SK-MEL-5 (cell line): Measurements from ENCODE around the gene FZD7. TPM values are rescaled to one million over a fixed set of nuclear protein-coding genes. Genes with fewer than 3 reads are reported as not detected.

Experiments used
- DNase-seq: peaks from one replicate; pipeline ENCODE4 v3.0.0-alpha.2; 2016; ENCODE audit warnings: low read depth, low spot score
- in situ Hi-C: cut with HindIII; loops from 2 replicates; pipeline ENCODE4 v1.10.0; 2016; ENCODE audit warnings: low sequenced_read_pairs, high pct_unique_total_duplicates, low pct_unique_long_range_greater_than_20kb
- total RNA-seq: library from RNA; depleted of rRNA; stranded (reverse); fragments of >200 nt; shearing (Covaris generic); gene quantifications from 2 replicates; pipeline ENCODE4 v1.2.3, GENCODE V29; 2014; rRNA removed

FZD7 gene
- total RNA-seq, 1 experiment from 2014 or later, result 12.7 TPM

DNA sequence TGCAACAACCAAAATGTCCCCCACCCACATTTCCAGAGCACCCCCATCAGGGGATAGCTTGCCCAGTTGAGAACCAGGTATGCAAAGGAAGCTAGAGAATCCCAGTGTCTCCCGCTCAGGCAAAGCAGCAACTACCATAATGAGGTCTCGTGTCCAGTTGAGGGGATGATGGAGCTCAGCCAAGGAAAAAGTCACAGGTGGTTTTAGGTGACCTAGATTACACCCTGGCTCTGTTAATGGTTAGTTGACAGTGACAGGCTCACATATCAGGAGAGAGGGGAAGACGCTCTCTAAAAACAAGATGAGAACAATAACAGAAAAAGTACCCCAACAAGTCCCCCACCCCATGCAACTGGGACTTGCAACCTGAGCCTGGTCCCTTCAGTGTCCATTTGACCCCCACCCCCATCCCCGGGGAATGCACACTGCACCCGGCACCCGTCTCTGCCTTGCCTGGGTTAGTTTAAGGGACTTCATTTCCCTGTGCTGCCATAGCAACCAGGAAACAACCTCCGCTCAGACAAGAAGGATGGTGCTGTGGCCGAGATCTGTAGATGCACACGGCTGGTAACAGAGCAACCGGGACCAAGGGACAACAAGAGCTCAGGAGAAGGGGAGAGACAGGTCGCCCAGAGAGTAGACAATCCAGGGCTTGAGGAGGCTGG, 39.2 kb downstream of the FZD7 start, which contains the start of gene KIAA2012:
KIAA2012 (plus strand) TSS at position 519 of the 665 bp plus-strand sequence. CDS start 373 bp downstream, outside the sequence.
- DNase-seq, result peak; percentile 44
- in situ Hi-C loops, result no loop called here

DNA sequence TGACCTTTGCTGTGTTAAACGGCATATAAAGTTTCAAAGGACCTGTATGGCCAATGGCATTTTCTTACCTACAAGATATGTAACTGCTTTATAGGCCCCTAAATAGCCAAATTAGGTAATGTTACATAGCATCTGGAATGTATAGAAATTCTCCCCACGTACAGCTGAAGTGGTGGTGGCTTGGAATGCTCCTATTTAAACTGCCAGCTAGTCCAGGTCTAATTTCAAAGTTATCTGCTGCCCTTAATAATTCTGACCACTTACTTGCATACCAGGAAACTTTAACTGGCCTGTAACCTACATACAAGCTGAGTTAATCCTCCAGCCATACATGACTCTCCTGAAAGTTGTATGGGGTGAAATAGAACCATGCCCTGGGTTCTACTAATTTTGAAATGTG, 40.7 kb downstream of the FZD7 start:
- in situ Hi-C loops, result no loop called here
- no peak for DNase-seq

DNA sequence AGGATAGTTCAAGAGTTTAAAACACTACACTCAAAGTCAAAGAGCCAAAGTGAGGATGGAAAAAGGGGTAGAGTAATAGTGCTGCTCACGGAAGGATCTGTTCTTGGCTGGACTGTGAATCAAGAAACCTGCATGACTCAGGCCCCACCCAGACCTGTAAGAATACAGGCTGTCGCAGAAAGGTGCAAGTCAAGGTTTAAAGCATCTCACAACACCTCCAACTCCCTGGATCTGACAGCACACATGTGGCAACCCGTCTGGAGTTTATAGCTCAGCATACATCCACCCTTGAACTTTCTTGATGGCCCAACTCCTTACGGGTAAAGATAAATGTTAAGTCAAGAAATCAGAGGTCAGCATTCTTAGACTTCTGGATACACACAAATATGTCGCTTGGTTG, 45.7 kb downstream of the FZD7 start:
- in situ Hi-C loops, result no loop called here

DNA sequence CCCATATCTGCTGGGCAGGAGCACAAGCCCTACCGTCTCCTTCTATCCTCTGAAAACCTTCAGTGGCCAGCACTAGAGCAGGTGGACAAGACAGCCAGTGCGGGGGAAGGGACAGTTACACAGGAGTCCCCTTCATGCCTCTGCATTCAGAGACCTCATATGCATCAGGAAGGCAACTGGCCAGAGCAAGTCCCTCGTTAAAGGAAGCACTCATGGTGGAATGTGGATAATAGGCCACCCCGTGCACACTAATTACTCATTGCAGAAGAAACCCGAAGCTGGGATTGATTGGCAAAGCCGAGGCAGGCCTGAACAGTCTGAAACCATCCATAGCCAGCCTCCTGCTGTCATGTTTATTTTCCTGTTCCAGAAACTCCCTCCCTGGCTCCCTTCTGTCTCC, 50.6 kb downstream of the FZD7 start:
- no peak for DNase-seq

More for the DNA sequence above, 45.7 kb downstream of the FZD7 start:
- no peak for DNase-seq

More for the DNA sequence above, 50.6 kb downstream of the FZD7 start:
- in situ Hi-C loops, result no loop called here

Other genes starting within 250 kb of the FZD7 start
- gene CDK15, start 227.3 kb upstream of the FZD7 start, total RNA-seq, result 0.90 and 0.95 TPM in 2 replicates
- not detected in 2 replicates for gene KIAA2012, start 39.4 kb downstream of the FZD7 start, total RNA-seq
- gene SUMO1, start 204.7 kb downstream of the FZD7 start, total RNA-seq, result 133 and 145 TPM in 2 replicates
- 91.2 and 97.3 TPM in 2 replicates for gene NOP58, start 231.9 kb downstream of the FZD7 start, total RNA-seq